GM12878 (cell line): Measurements from ENCODE around the gene ACSL3. TPM values are rescaled to one million over a fixed set of nuclear protein-coding genes. Genes with fewer than 3 reads are reported as not detected.

Experiments
- ATAC-seq: fragments of 200-7000 bp; cut with Tn5 transposase; 3 replicates; pipeline ENCODE4 v1.9.1; 2020; ENCODE audit warnings: mild to moderate bottlenecking, moderate library complexity
- BruUV-seq: library from RNA; stranded (reverse); fragments of 400-500 nt; replicated peaks from 2 replicates; lab custom pipeline; 2021; lab: Mats Ljungman, UMichigan
- CTCF ChIA-PET: fragments of 300-600 bp; sonication (Branson Sonifier 250); formaldehyde crosslinking; extraction: SDS; loops from one replicate; lab custom pipeline; 2021; ENCODE audit warnings: inconsistent platforms; lab: Yijun Ruan, JAX
- POLR2A ChIA-PET: fragments of 350-600 bp; formaldehyde crosslinking; extraction: SDS; loops from one replicate; lab custom pipeline; 2021; ENCODE audit warnings: inconsistent platforms; lab: Charles Lee
- RAD21 ChIA-PET: fragments of 300-600 bp; sonication (Branson Sonifier 250); formaldehyde crosslinking; loops from one replicate; lab custom pipeline; 2023; ENCODE audit warnings: antibody characterized with exemption; ENCODE audit not compliant: unreplicated experiment; lab: Charles Lee
- SMC1A ChIA-PET: fragments of 300-600 bp; sonication (Branson Sonifier 250); formaldehyde crosslinking; loops from one replicate; lab custom pipeline; 2023; ENCODE audit not compliant: unreplicated experiment, uncharacterized antibody; lab: Charles Lee
- DNase-seq: peaks from one replicate; pipeline ENCODE4 v3.0.0-alpha.2; 2011; ENCODE audit warnings: low read depth, low spot score
- FAIRE-seq: peaks from 3 replicates; lab custom pipeline; 2011; peaks lifted over from hg19 to GRCh38; lab: Jason Lieb, UNC
- H2AFZ ChIP-seq: 2 replicates; pipeline ENCODE4 v1.6.0; 2011; ENCODE audit warnings: low read depth, low read length, control low read depth; ENCODE audit not compliant: control insufficient read depth
- H3K27ac ChIP-seq: 2 replicates; pipeline ENCODE4 v1.5.1; 2011; ENCODE audit warnings: control low read depth; ENCODE audit not compliant: control insufficient read depth, insufficient read depth
- H3K27me3 ChIP-seq, 2 experiments: replicated peaks in 1 of 2; 2 replicates each; pipeline versions ENCODE4 v1.6.0 to v1.6.1; 2011; ENCODE audit warnings: low read length in 1 of 2; ENCODE audit not compliant: control insufficient read depth in 2 of 2, insufficient read depth in 2 of 2
- H3K36me3 ChIP-seq, 2 experiments: 2 replicates each; pipeline ENCODE4 v1.5.1; 2011; ENCODE audit warnings: low read length in 1 of 2; ENCODE audit not compliant: control insufficient read depth in 2 of 2, insufficient read depth in 2 of 2
- H3K4me1 ChIP-seq: 2 replicates; pipeline ENCODE4 v1.6.1; 2011; ENCODE audit warnings: mild to moderate bottlenecking, low read length, moderate library complexity, mixed read lengths; ENCODE audit not compliant: control insufficient read depth, insufficient read depth
- H3K4me2 ChIP-seq: 2 replicates; pipeline ENCODE4 v1.6.0; 2011; ENCODE audit warnings: control low read depth; ENCODE audit not compliant: control insufficient read depth, insufficient read depth
- H3K4me3 ChIP-seq: fragments of 200-600 bp; sonication (generic); 2 replicates; pipeline ENCODE4 v1.5.1; 2016
- H3K79me2 ChIP-seq: 2 replicates; pipeline ENCODE4 v1.6.0; 2011; ENCODE audit warnings: low read length; ENCODE audit not compliant: control insufficient read depth, insufficient read depth
- H3K9ac ChIP-seq: 2 replicates; pipeline ENCODE4 v1.8.0; 2011; ENCODE audit warnings: low read length, control low read depth, mixed read lengths; ENCODE audit not compliant: control insufficient read depth, insufficient read depth
- H3K9me3 ChIP-seq: replicated peaks from 3 replicates; pipeline ENCODE4 v1.5.1; 2011; ENCODE audit warnings: mild to moderate bottlenecking, low read length; ENCODE audit not compliant: control insufficient read depth, insufficient read depth
- H4K20me1 ChIP-seq: 2 replicates; pipeline ENCODE4 v1.6.0; 2011; ENCODE audit not compliant: control insufficient read depth, insufficient read depth
- CEBPB ChIP-seq, 2 experiments: fragments of 150-350 bp in 1 of 2; IDR thresholded peaks; 2 replicates each; pipeline ENCODE4 v1.6.1; 2012 to 2014; ENCODE audit warnings: low read depth in 2 of 2, low read length in 2 of 2, borderline replicate concordance in 1 of 2, inconsistent platforms in 1 of 2
- E2F8 ChIP-seq: fragments of 450-650 bp; IDR thresholded peaks from 2 replicates; pipeline ENCODE4 v1.6.1; 2018; ENCODE audit warnings: mild to moderate bottlenecking, low read depth, moderate library complexity; ENCODE audit not compliant: partially characterized antibody
- ETV6 ChIP-seq, 2 experiments: fragments of 450-650 bp in 1 of 2; IDR thresholded peaks in 1 of 2; conservative IDR thresholded peaks in 1 of 2; 2 replicates each; pipeline ENCODE4 v1.6.1; 2014; ENCODE audit warnings: antibody characterized with exemption in 1 of 2, borderline replicate concordance in 1 of 2, low read depth in 1 of 2, mild to moderate bottlenecking in 1 of 2, moderate library complexity in 1 of 2
- EZH2 ChIP-seq: IDR thresholded peaks from 2 replicates; pipeline ENCODE4 v1.6.1; 2012; ENCODE audit warnings: low read depth, mild to moderate bottlenecking, control low read depth, inconsistent platforms, low read length, borderline replicate concordance; ENCODE audit not compliant: control insufficient read depth
- GATAD2B ChIP-seq: fragments of 450-650 bp; conservative IDR thresholded peaks from 2 replicates; pipeline ENCODE4 v1.6.1; 2017; ENCODE audit warnings: low read depth, mild to moderate bottlenecking, moderate library complexity
- KAT2A ChIP-seq: conservative IDR thresholded peaks from 2 replicates; pipeline ENCODE4 v1.6.1; 2011; ENCODE audit warnings: low read depth, low read length; ENCODE audit not compliant: control insufficient read depth
- MYC ChIP-seq: IDR thresholded peaks from 2 replicates; pipeline ENCODE4 v1.6.1; 2011; ENCODE audit warnings: mild to moderate bottlenecking, low read length, moderate library complexity, inconsistent platforms; ENCODE audit not compliant: insufficient read depth, insufficient replicate concordance, insufficient read length, severe bottlenecking
- RAD51 ChIP-seq: fragments of 450-650 bp; IDR thresholded peaks from 2 replicates; pipeline ENCODE4 v1.6.1; 2016; ENCODE audit warnings: moderate library complexity, mild to moderate bottlenecking, inconsistent platforms
- SIX5 ChIP-seq: IDR thresholded peaks from 2 replicates; pipeline ENCODE4 v1.6.1; 2011; ENCODE audit warnings: mild to moderate bottlenecking, low read depth, low read length, moderate library complexity; ENCODE audit not compliant: severe bottlenecking
- SMAD5 ChIP-seq: IDR thresholded peaks from 2 replicates; pipeline ENCODE4 v1.6.1; 2016; ENCODE audit warnings: antibody characterized with exemption, low read depth
- USF2 ChIP-seq: IDR thresholded peaks from 2 replicates; pipeline ENCODE4 v1.6.1; 2011; ENCODE audit warnings: low read depth, low read length, improper control_type of control experiment, borderline replicate concordance
- ZBTB33 ChIP-seq: fragments of 450-650 bp; IDR thresholded peaks from 2 replicates; pipeline ENCODE4 v1.6.1; 2017; ENCODE audit warnings: mild to moderate bottlenecking
- ZNF217 ChIP-seq: fragments of 450-650 bp; IDR thresholded peaks from 2 replicates; pipeline ENCODE4 v1.6.1; 2017; ENCODE audit warnings: antibody characterized with exemption, mild to moderate bottlenecking
- ZZZ3 ChIP-seq: IDR thresholded peaks from 2 replicates; pipeline ENCODE4 v1.6.1; 2011; ENCODE audit warnings: low read depth; ENCODE audit not compliant: control insufficient read depth, insufficient read length
- WGBS: methylation state at CpG from one replicate; pipeline ENCODE4 v1.1.6; 2016; ENCODE audit warnings: low lambda C conversion rate; ENCODE audit not compliant: insufficient replicate concordance, insufficient coverage; ENCODE audit errors: missing lambda C conversion rate; 5-methylcytosine and 5-hydroxymethylcytosine counted together
- in situ Hi-C: fragments of 300-500 bp; cut with MboI; formaldehyde crosslinking; loops from 9 replicates; pipeline ENCODE4 v1.14.3; 2018; ENCODE audit warnings: mixed read lengths
- intact Hi-C: fragments of 100-400 bp; cut with micrococcal nuclease; formaldehyde crosslinking; loops from one replicate; pipeline ENCODE4 v1.14.2; 2022; ENCODE audit not compliant: unreplicated experiment
- polyA plus RNA-seq, 11 experiments: library from polyadenylated mRNA; depleted of rRNA in 4 of 11; unstranded in 6 of 11; stranded (reverse) in 5 of 11; fragments of >200 nt; fragmentation: Nextera tagmentation in 4 of 11; fragmentation: Illumina TruSeq in 1 of 11; extraction: Ambion mirVana in 4 of 11; extraction: Trizol in 1 of 11; gene quantifications; 1 replicate in 1 of 11; 2 replicates in 10 of 11; pipeline versions ENCODE4 v1.2.1 to v1.2.3, GENCODE V29; 2011 to 2016; ENCODE audit warnings: inconsistent platforms in 2 of 11, missing spikeins in 2 of 11, low read depth in 1 of 11
- total RNA-seq, 4 experiments: library from RNA; depleted of rRNA in 3 of 4; stranded (reverse); fragments of >200 nt in 3 of 4; fragmentation: Illumina TruSeq in 1 of 4; extraction: Trizol in 1 of 4; gene quantifications; 2 replicates each; pipeline versions ENCODE4 v1.2.1 to v1.2.3, GENCODE V29; 2013 to 2021

Gene ACSL3
- total and polyA plus RNA-seq, 10 of the 15 experiments (the other 5 are each of a cell fraction or from before 2014, with no cell fraction given) = 15.6 to 83.9 (median 56.7) TPM

- RAD21 ChIA-PET = no interaction called here
- 68% methylated on average over 2 of the region's 2 CpGs for WGBS
- Histone ChIP-seq H3K4me3 (no peak overlapping the region), H4K20me1 (no peaks in the 10 kb centered on the region), H3K27ac (no peak overlapping the region), H3K36me3 (no peaks in the 10 kb centered on the region), H3K27me3 (no peaks in the 10 kb centered on the region), H3K4me2 (no peak overlapping the region), H3K9me3 (no peaks in the 10 kb centered on the region), H2AFZ (no peak overlapping the region), H3K79me2 (peaks cover 12% of the 10 kb centered on the region), H3K4me1 (no peaks in the 10 kb centered on the region), H3K9ac (no peak overlapping the region)
- CTCF ChIA-PET = interaction anchor here (1.3 to 1.8 kb wide), 4 partner anchors 10 to 22 kb away, joined by 3 to 6 read pairs (median 4); no protein-coding TSS in a partner anchor
- BruUV-seq = no TSS peak
- TF ChIP-seq ZZZ3 (no peak), KAT2A (no peak), SMAD5 (no peak), SIX5 (no peak), RAD51 (no peak), ZNF217 (no peak), USF2 (no peak), MYC (no peak), GATAD2B (no peak), CEBPB (IDR thresholded peaks at IDR 0.05; ENCODE audit: borderline replicate concordance in 1 of 2, low read depth in 2 of 2, low read length in 2 of 2) (no peak), EZH2 (no peak), E2F8 (no peak), ETV6 (conservative IDR thresholded peaks at IDR 0.05 in 1 of 2, IDR thresholded peaks at IDR 0.05 in 1 of 2; ENCODE audit: borderline replicate concordance in 1 of 2, low read depth in 1 of 2) (no peak), ZBTB33 (no peak)
- POLR2A ChIA-PET = no interaction called here
- intact Hi-C loops = no loop called here
- no peak for ATAC-seq
- no peak for FAIRE-seq
- no peak for DNase-seq
- SMC1A ChIA-PET = interaction anchor here (0.7 to 1.9 kb wide), 2 partner anchors 22 to 26 kb away, joined by 3 to 6 read pairs; no protein-coding TSS in a partner anchor
- in situ Hi-C loops = no loop called here
Measured at GRCh38 chr2:222884114-222884771, 23.4 kb downstream of the ACSL3 start.
